GM12801 (cell line): Measurements from ENCODE around the gene MAPK13.

Experiments
- TF ChIP-seq, protein P1 (sequence below): IDR thresholded peaks from one replicate; pipeline ENCODE4 v1.5.1; 2011; ENCODE audit warnings: control low read depth; ENCODE audit not compliant: insufficient read length; ENCODE audit errors: extremely low read depth

MAPK13 gene

DNA sequence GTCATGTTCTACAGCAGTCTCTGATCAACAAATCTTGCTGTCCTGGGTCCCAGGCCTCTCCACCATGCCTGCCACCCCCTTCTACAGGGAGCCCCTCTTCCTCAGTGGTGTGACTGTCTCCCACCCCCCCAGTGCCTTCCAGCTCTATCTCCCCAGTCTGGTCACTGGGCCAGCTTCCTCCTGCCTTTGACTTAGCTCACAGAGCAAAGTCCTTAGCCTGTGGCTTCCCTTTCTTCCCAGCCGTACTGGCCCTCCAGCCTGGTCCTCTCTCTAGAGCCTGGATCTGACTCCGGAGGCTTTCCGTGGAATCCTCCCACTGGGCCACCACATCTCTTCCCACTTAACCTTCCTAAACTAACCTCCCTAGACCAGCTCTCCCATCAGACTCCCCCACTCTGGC lies 17.0 kb downstream of the MAPK13 start:
- TF ChIP-seq, protein P1, sequence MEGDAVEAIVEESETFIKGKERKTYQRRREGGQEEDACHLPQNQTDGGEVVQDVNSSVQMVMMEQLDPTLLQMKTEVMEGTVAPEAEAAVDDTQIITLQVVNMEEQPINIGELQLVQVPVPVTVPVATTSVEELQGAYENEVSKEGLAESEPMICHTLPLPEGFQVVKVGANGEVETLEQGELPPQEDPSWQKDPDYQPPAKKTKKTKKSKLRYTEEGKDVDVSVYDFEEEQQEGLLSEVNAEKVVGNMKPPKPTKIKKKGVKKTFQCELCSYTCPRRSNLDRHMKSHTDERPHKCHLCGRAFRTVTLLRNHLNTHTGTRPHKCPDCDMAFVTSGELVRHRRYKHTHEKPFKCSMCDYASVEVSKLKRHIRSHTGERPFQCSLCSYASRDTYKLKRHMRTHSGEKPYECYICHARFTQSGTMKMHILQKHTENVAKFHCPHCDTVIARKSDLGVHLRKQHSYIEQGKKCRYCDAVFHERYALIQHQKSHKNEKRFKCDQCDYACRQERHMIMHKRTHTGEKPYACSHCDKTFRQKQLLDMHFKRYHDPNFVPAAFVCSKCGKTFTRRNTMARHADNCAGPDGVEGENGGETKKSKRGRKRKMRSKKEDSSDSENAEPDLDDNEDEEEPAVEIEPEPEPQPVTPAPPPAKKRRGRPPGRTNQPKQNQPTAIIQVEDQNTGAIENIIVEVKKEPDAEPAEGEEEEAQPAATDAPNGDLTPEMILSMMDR = no peak

DNA sequence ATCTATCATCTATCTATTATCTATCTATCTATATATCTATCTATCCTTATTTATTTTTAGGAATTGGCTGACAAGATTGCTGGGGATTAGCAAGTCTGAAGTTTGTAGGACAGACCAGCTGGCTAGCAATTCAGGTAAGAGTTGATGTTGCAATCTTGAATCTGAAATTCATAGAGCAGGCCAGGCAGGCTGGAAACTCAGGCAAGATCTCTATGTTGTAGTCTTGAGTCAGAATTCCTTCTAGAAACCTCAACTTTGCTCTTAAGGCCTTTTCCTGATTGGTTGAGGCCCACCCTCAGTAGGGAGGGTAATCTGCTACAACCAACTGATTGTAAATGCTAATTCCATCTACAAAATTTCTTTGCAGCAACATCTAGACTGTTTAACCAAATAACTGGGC lies 19.2 kb downstream of the MAPK13 start:
- TF ChIP-seq, protein P1 = no peak

DNA sequence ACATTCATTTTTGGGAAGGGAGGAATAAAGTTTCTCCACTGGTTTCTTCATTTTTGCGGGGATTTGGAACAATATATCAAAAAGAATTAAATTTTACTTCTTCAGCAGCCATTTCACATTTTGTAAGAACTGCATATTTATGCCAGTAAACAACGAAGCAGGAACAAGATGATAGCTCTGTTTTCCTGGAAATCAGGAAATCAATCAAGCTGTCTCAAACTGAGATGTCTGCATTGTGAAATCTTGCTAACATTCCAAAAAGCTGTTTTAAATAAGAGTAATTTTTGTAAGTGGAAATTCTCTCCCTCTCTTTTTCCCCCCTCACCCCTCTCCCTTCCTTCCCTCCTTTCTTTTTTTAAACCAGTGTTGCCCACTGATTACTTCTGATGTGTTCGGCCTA lies 20.0 kb downstream of the MAPK13 start:
- TF ChIP-seq, protein P1 = no peak

DNA sequence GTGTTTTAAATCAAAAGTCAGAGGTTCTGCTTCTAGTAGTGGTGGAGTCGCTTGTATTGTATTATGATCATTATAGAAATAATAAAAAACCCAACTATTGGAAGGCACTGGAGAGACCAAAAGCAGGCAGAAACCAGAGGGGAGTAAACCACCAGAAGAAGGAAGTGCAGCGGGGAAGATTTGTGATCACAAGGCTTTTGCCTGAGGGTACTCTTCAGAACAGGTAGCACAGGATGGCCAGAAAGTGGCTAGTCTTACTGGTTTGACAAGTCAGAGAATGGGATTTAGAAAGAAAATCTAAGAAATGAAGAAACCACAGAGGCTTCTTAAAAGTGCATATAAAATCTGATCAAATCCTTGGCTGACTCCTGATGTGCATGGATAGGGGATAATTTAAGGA lies 24.0 kb downstream of the MAPK13 start:
- TF ChIP-seq, protein P1 = no peak

DNA sequence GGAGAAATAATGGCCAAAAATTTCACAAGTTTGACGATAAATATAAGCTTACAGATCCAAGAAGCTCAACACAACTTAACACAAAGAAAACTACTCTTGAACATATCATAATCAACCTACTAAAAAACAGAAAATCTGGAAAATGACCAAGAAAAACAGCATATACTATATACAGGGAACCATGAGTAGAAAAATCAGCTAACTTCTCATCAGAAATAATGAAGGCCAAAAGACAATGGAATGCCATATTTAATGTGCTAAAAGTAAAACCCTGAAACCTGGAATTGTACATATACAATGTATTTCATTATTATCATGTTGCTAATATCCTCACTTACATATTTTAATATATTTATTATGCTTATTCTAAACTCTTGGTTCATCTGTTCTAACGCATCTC lies 25.3 kb downstream of the MAPK13 start:
- TF ChIP-seq, protein P1 = no peak

DNA sequence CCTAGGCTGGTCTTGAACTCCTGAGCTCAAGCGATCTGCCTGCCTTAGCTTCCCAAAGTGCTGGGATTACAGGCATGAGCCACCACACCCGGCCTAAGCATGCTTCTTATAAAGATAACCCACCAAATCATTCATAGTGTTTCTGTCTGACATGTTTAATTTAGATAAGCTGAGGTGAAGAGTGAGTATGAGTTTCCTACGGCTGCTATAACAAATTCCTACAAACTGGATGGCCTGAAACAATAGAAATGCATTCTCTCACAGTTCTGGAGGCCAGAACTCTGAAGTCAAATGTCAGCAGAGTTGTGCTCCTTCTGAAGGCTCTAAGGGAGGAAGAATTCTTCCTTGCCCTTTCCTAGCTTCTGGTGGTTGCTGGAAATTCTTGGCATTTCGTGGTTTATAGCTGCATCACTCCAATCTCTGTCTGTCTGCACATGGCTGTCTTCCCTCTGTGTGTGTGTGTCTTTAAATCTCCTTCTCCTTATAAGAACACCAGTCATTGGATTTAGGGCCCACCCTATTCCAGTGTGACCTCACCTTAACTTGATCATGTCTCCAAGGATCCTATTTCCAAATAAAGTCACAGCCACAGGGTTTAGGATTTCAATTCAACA lies 29.9 kb downstream of the MAPK13 start:
- TF ChIP-seq, protein P1 = no peak

DNA sequence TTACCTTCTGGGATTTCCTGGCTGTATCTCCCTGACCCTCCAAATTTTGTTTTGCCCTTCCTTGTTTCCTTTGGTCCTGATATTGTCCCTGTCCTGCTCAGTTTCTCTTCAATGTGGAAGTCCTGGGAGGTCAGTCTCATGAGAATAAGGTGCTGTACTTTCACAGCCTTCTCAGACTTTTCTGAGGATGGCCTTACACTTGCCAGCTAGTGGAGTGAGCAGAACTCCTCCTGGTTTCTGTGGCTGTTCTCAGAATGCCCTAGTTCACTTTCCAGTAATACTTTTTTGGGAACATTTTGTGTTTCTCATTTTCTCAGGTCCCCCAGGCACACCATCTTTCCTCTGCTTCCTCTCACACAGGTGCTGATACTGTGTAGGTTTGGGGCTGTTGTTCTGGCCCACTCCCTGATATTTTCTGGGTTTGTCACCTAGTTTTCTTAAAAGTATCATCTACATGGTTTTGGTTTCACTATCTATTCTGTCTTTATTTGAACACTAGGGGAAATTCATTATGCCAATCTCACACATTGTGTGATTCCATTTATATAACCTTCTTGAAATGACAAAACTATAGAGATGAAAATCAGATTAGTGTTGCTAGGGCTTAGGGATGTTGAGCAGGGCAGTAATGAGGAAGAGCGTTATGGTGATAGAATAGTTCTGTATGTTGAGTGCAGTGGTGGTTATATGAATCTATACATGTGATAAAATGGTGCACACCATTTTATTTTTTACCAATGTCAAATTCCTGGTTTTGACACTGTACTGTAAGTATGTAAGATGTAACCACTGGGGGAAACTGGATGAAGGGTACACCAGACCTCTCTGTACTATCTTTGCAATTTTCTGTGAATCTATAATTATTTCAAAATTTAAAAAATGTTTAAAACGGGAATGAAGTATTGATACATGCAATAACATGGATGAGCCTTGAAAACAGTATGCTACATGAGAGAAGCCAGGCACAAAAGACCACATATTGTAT lies 39.0 kb downstream of the MAPK13 start:
- TF ChIP-seq, protein P1 = no peak
